ENCODE measurements around the gene SEMA3A. TPM values are rescaled to one million over a fixed set of nuclear protein-coding genes. Genes with fewer than 3 reads are reported as not detected.

The SEMA3A gene
- total RNA-seq, 4 donors from 2014 or later: 0.15 to 4.6 (median 0.69) TPM

DNA sequence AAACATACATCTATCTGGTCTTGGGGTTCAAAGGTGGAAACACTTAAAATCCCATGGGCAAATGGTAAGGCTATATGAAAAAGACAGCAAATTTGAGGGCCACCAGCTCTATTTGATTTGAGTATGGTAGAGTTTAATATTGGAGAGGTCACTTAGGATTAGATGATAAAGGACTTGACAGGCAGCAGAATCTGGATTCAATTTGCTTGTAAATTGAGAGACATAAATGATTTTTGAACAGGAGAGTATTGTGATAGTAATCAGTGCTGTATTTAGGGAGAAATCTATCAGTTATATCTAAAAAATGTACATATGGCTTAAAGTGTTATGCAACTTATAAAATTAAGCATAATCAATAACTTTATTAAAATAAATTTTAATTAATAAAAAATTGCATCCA lies 155.2 kb downstream of the SEMA3A start:
- no peaks in the 10 kb centered on the region for H3K27me3 ChIP-seq
- no peak overlapping the region for H3K4me3 ChIP-seq
- TF ChIP-seq, protein P1, sequence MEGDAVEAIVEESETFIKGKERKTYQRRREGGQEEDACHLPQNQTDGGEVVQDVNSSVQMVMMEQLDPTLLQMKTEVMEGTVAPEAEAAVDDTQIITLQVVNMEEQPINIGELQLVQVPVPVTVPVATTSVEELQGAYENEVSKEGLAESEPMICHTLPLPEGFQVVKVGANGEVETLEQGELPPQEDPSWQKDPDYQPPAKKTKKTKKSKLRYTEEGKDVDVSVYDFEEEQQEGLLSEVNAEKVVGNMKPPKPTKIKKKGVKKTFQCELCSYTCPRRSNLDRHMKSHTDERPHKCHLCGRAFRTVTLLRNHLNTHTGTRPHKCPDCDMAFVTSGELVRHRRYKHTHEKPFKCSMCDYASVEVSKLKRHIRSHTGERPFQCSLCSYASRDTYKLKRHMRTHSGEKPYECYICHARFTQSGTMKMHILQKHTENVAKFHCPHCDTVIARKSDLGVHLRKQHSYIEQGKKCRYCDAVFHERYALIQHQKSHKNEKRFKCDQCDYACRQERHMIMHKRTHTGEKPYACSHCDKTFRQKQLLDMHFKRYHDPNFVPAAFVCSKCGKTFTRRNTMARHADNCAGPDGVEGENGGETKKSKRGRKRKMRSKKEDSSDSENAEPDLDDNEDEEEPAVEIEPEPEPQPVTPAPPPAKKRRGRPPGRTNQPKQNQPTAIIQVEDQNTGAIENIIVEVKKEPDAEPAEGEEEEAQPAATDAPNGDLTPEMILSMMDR (IDR thresholded peaks at IDR 0.05): no peak
- no peak for TF ChIP-seq POLR2A (IDR thresholded peaks at IDR 0.05)
- no peak overlapping the region for H3K27ac ChIP-seq
- DNase-seq: no peak
- intact Hi-C loops (cut with DNase I): no loop called here
- H3K4me1 ChIP-seq: no peaks in the 10 kb centered on the region
- no peaks in the 10 kb centered on the region for H3K36me3 ChIP-seq
- no peaks in the 10 kb centered on the region for H3K9me3 ChIP-seq

DNA sequence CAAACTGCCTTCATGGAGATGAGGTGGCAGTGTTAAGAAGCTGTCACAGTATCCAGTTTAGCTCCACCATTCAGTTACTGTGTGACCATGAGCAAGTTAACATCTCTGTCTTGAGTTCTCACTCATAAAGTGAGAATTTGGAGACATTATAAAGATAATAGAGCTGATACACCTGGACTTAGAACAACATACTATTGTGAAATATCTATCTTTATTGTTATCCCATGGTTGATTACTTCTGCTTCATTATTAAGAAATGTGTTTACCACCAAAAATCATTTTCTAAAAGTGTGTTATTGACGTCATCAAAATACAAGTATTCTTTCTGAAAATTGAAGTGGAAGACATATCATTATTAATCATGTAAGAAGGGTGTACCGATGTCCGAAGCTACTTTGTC lies 166.9 kb downstream of the SEMA3A start:
- H3K27me3 ChIP-seq: no peaks in the 10 kb centered on the region
- intact Hi-C loops (cut with DNase I): no loop called here
- WGBS, 2 donors: 88 to 90% methylated on average over 3 of the region's 3 CpGs
- peaks cover 0 to 13% (median 0%) of the 10 kb centered on the region in 3 donors for H3K4me1 ChIP-seq
- no peaks in the 10 kb centered on the region for H3K36me3 ChIP-seq
- H3K4me3 ChIP-seq: no peak overlapping the region
- H3K27ac ChIP-seq: no peak overlapping the region
- no peaks in the 10 kb centered on the region for H3K9me3 ChIP-seq
- TF ChIP-seq, protein P1 (IDR thresholded peaks at IDR 0.05): no peak
- no peak for TF ChIP-seq POLR2A (IDR thresholded peaks at IDR 0.05)
- DNase-seq: no peak

DNA sequence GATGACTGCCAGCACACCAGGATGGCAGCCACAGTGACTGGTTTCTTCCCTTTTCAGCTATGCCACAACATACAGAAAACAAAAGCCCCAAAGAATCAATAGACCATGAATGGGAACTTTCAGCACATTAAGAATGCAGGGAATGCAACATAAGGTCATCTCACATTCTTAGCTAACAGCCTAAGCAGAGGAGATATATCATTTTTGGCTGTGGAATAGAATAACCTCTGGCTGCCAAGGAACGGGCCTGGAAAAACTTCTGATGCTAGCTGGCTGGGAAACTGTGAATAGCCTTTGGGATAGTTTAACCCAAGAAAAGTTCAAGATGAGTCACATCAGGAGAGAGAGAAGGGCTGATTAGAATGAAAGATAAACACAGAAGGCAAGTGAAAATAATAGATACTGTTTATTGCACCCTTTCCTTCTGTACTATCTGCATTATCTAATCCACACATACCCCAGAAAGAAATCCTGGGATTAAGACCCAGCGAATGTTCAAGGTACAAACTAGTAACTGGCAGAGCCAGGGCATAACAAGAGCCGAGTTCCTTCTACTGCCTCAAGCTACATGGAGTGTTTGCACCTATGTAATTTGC lies 169.2 kb downstream of the SEMA3A start:
- Histone ChIP-seq H3K9me3 (no peaks in the 10 kb centered on the region), H3K4me3 (no peak overlapping the region), H3K36me3 (no peaks in the 10 kb centered on the region), H3K4me1 (peaks cover 0 to 14% (median 0%) of the 10 kb centered on the region in 3 donors), H3K27ac (no peak overlapping the region), H3K27me3 (no peaks in the 10 kb centered on the region)
- DNase-seq: no peak
- 17 to 21% methylated on average over 3 of the region's 3 CpGs for WGBS, 2 donors
- TF ChIP-seq, protein P1 (IDR thresholded peaks at IDR 0.05): no peak
- TF ChIP-seq POLR2A (IDR thresholded peaks at IDR 0.05): no peak
- intact Hi-C loops (cut with DNase I): no loop called here

DNA sequence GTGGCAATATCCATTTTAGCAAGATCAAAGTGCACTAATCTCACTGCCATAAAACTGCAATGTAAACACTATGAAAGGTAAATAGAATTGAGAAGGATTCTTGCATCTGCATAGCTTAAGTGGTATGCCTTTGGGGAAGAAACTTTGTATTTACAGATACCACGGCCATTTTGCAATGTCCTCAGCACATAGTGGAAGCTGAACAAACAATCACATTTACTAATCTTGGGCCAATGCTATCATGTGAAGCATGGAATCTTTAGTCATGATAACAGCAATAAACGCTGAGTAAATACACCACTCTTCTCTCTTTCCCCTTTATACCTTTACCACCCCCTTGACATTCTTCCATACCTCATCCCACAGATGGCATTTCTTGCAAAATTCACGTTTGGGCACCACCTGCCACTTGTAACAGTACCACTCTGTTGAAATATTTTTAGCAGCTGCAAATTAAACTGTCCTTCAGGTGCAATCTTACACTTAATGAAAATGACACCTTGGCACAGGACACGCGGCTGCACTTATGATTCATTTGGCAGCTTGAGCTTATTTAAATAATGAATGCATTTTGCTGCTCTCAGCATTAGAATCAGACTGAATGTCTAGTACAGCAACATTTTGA lies 171.8 kb downstream of the SEMA3A start:
- intact Hi-C loops (cut with DNase I): no loop called here
- no peaks in the 10 kb centered on the region for H3K36me3 ChIP-seq
- H3K4me3 ChIP-seq: no peak overlapping the region
- H3K27ac ChIP-seq: no peak overlapping the region
- no peak for DNase-seq
- TF ChIP-seq POLR2A (IDR thresholded peaks at IDR 0.05): no peak
- TF ChIP-seq, protein P1 (IDR thresholded peaks at IDR 0.05): no peak
- no peaks in the 10 kb centered on the region for H3K9me3 ChIP-seq
- no peaks in the 10 kb centered on the region for H3K27me3 ChIP-seq
- peaks cover 0 to 14% (median 0%) of the 10 kb centered on the region in 3 donors for H3K4me1 ChIP-seq
- 34 to 46% methylated on average over 5 of the region's 5 CpGs for WGBS, 2 donors

DNA sequence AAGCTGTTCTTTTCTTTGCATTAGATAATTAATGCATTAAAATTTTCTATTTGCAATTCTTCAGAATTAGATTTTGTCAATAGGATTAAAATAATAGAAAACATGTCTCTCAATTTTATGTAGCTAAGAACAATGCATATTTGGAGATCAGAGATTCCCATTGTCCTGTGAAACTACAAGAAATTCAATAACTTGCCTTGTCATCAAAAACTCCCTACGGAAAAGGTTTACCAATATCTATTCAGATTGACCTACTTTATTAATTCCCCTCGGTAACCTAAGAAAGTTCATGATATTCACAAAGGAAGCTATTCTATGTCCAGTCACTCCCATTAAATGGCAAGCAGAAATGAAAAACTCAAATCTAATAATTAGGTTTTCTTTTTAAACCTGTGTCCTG lies 172.6 kb downstream of the SEMA3A start:
- WGBS, 2 donors: 83 to 85% methylated on average over 2 of the region's 2 CpGs
- H3K27ac ChIP-seq: no peak overlapping the region
- H3K4me3 ChIP-seq: no peak overlapping the region
- peaks cover 0 to 14% (median 0%) of the 10 kb centered on the region in 3 donors for H3K4me1 ChIP-seq
- no peaks in the 10 kb centered on the region for H3K36me3 ChIP-seq
- no peaks in the 10 kb centered on the region for H3K9me3 ChIP-seq
- intact Hi-C loops (cut with DNase I): no loop called here
- TF ChIP-seq POLR2A (IDR thresholded peaks at IDR 0.05): no peak
- TF ChIP-seq, protein P1 (IDR thresholded peaks at IDR 0.05): no peak
- no peak for DNase-seq
- no peaks in the 10 kb centered on the region for H3K27me3 ChIP-seq

Measured in esophagus squamous epithelium (tissue), 5 donors.